ENCODE measurements around the gene MYO1D.
A peak's percentile ranks its signal among the peaks of the same experiment; 100 is the strongest.

GRCh38 chr17:32794533-32795246 is 82.2 kb downstream of the MYO1D start:
- TF ChIP-seq POLR2A (IDR thresholded peaks at IDR 0.05) (no peak), POLR2AphosphoS5 (IDR thresholded peaks at IDR 0.05) (peak in 1 of 3 donors; percentile 43), CTCF (IDR thresholded peaks at IDR 0.05) (no peak), EP300 (IDR thresholded peaks at IDR 0.05; ENCODE audit: low read depth) (no peak)
